Breast epithelium (tissue), 3 donors: ENCODE data around the gene NXN.

ENCODE experiments used
- POLR2A ChIP-seq: fragments of 450-650 bp; IDR thresholded peaks from one replicate; pipeline ENCODE4 v1.6.1; 2016; ENCODE audit warnings: antibody characterized with exemption, mild to moderate bottlenecking, moderate library complexity
- POLR2AphosphoS5 ChIP-seq, 3 donors: sonication (generic); formaldehyde crosslinking; IDR thresholded peaks; one replicate each; pipeline ENCODE4 v1.6.1; 2017; ENCODE audit warnings: antibody characterized with exemption in 3 of 3

GRCh38 chr17:945672-946071 lies 33.9 kb downstream of the NXN start:
- TF ChIP-seq POLR2AphosphoS5 (IDR thresholded peaks at IDR 0.05), result no peak
- no peak for TF ChIP-seq POLR2A
